Muscle layer of duodenum (tissue), 2 donors: Measurements from ENCODE around the gene CARD6.
"Not testable (repeated sequence)": the region's sequence is repeated elsewhere in the genome, so short reads cannot be mapped to it uniquely, and the experiment has no call there.

ENCODE experiments used
- H3K27ac ChIP-seq: one replicate; pipeline ENCODE4 v1.7.0; 2013; ENCODE audit warnings: mild to moderate bottlenecking, low read length
- H3K27me3 ChIP-seq: one replicate; pipeline ENCODE4 v1.7.0; 2013; ENCODE audit warnings: low read depth, mild to moderate bottlenecking, control low read depth, low read length
- H3K36me3 ChIP-seq, 2 donors: one replicate each; pipeline ENCODE4 v1.7.0; 2013; ENCODE audit warnings: low read length in 2 of 2, control low read depth in 1 of 2, mild to moderate bottlenecking in 1 of 2; ENCODE audit not compliant: insufficient read depth in 2 of 2, control insufficient read depth in 1 of 2
- H3K4me1 ChIP-seq, 2 donors: one replicate each; pipeline ENCODE4 v1.7.0; 2013; ENCODE audit warnings: low read length in 2 of 2, mild to moderate bottlenecking in 2 of 2, control low read depth in 1 of 2, moderate library complexity in 1 of 2; ENCODE audit not compliant: insufficient read depth in 2 of 2, control insufficient read depth in 1 of 2
- H3K4me3 ChIP-seq, 2 donors: one replicate each; pipeline ENCODE4 v1.7.0; 2013; ENCODE audit warnings: low read length in 2 of 2, low read depth in 1 of 2, mild to moderate bottlenecking in 1 of 2
- H3K9me3 ChIP-seq, 2 donors: one replicate each; pipeline ENCODE4 v1.7.0; 2013; ENCODE audit warnings: low read length in 2 of 2, control low read depth in 1 of 2, mild to moderate bottlenecking in 1 of 2; ENCODE audit not compliant: control insufficient read depth in 1 of 2
- donor health status: healthy.

The CARD6 gene

GRCh38 chr5:40844565-40844964 lies 3.4 kb downstream of the CARD6 start:
- Histone ChIP-seq H3K36me3 (peaks cover 0 to 5% of the 10 kb centered on the region in 2 donors), H3K4me1 (no peaks in the 10 kb centered on the region), H3K4me3 (no peak overlapping the region)

GRCh38 chr5:40846371-40846770 lies 5.2 kb downstream of the CARD6 start:
- no peak overlapping the region for H3K27ac ChIP-seq
- no peaks in the 10 kb centered on the region for H3K27me3 ChIP-seq
- H3K9me3 ChIP-seq = no peaks in the 10 kb centered on the region
- H3K4me3 ChIP-seq = no peak overlapping the region
- H3K4me1 ChIP-seq = no peaks in the 10 kb centered on the region
- peaks cover 0 to 5% of the 10 kb centered on the region in 2 donors for H3K36me3 ChIP-seq

More at GRCh38 chr5:40844565-40844964, 3.4 kb downstream of the CARD6 start:
- Histone ChIP-seq H3K27me3 (no peaks in the 10 kb centered on the region), H3K27ac (no peak overlapping the region), H3K9me3 (no peaks in the 10 kb centered on the region)

GRCh38 chr5:40847525-40847924 lies 6.4 kb downstream of the CARD6 start:
- H3K4me3 ChIP-seq = no peak overlapping the region
- no peaks in the 10 kb centered on the region for H3K27me3 ChIP-seq
- H3K27ac ChIP-seq = no peak overlapping the region
- H3K36me3 ChIP-seq = peaks cover 4 to 7% of the 10 kb centered on the region in 2 donors
- H3K4me1 ChIP-seq = no peaks in the 10 kb centered on the region
- H3K9me3 ChIP-seq = no peaks in the 10 kb centered on the region

GRCh38 chr5:40853632-40854192 lies 12.5 kb downstream of the CARD6 start:
- no peaks in the 10 kb centered on the region for H3K4me1 ChIP-seq
- no peak overlapping the region for H3K27ac ChIP-seq
- H3K9me3 ChIP-seq = no peaks in the 10 kb centered on the region
- peaks cover 5 to 15% of the 10 kb centered on the region in 2 donors for H3K36me3 ChIP-seq
- no peak overlapping the region for H3K4me3 ChIP-seq
- H3K27me3 ChIP-seq = no peaks in the 10 kb centered on the region

GRCh38 chr5:40860711-40861110 lies 19.5 kb downstream of the CARD6 start:
- H3K36me3 ChIP-seq = no peaks in the 10 kb centered on the region
- H3K9me3 ChIP-seq = peaks cover 0 to 3% of the 10 kb centered on the region in 2 donors
- no peaks in the 10 kb centered on the region for H3K27me3 ChIP-seq
- H3K27ac ChIP-seq = no peak overlapping the region
- H3K4me1 ChIP-seq = no peaks in the 10 kb centered on the region
- H3K4me3 ChIP-seq = no peak overlapping the region

- H3K4me1 ChIP-seq, H3K27ac ChIP-seq, H3K27me3 ChIP-seq, H3K9me3 ChIP-seq, H3K36me3 ChIP-seq, H3K4me3 ChIP-seq: not testable (repeated sequence)
Measured at GRCh38 chr5:40865004-40865403, 23.8 kb downstream of the CARD6 start.

GRCh38 chr5:40866844-40867243 lies 25.7 kb downstream of the CARD6 start:
- Histone ChIP-seq H3K4me3 (no peak overlapping the region), H3K36me3 (no peaks in the 10 kb centered on the region), H3K27me3 (no peaks in the 10 kb centered on the region), H3K27ac (no peak overlapping the region), H3K4me1 (no peaks in the 10 kb centered on the region), H3K9me3 (peaks cover 0 to 3% of the 10 kb centered on the region in 2 donors)

GRCh38 chr5:40869384-40869783 lies 28.2 kb downstream of the CARD6 start:
- Histone ChIP-seq H3K4me1 (no peaks in the 10 kb centered on the region), H3K36me3 (no peaks in the 10 kb centered on the region), H3K27ac (no peak overlapping the region), H3K9me3 (peaks cover 0 to 3% of the 10 kb centered on the region in 2 donors), H3K4me3 (no peak overlapping the region), H3K27me3 (no peaks in the 10 kb centered on the region)

GRCh38 chr5:40871177-40871576 lies 30.0 kb downstream of the CARD6 start:
- no peak overlapping the region for H3K27ac ChIP-seq
- H3K4me1 ChIP-seq = no peaks in the 10 kb centered on the region
- no peaks in the 10 kb centered on the region for H3K9me3 ChIP-seq
- H3K36me3 ChIP-seq = no peaks in the 10 kb centered on the region
- no peak overlapping the region for H3K4me3 ChIP-seq
- no peaks in the 10 kb centered on the region for H3K27me3 ChIP-seq

- not testable (repeated sequence) for H3K4me3 ChIP-seq, H3K4me1 ChIP-seq, H3K9me3 ChIP-seq, H3K27me3 ChIP-seq, H3K36me3 ChIP-seq, H3K27ac ChIP-seq
Measured at GRCh38 chr5:40872253-40872652, 31.1 kb downstream of the CARD6 start.

GRCh38 chr5:40873286-40873880 lies 32.2 kb downstream of the CARD6 start:
- no peak overlapping the region for H3K4me3 ChIP-seq
- no peaks in the 10 kb centered on the region for H3K9me3 ChIP-seq
- no peaks in the 10 kb centered on the region for H3K36me3 ChIP-seq
- H3K27me3 ChIP-seq = no peaks in the 10 kb centered on the region
- H3K4me1 ChIP-seq = no peaks in the 10 kb centered on the region
- H3K27ac ChIP-seq = no peak overlapping the region

- Histone ChIP-seq H3K27ac (no peak overlapping the region), H3K36me3 (no peaks in the 10 kb centered on the region), H3K4me3 (no peak overlapping the region), H3K9me3 (no peaks in the 10 kb centered on the region), H3K4me1 (no peaks in the 10 kb centered on the region), H3K27me3 (no peaks in the 10 kb centered on the region)
Measured at GRCh38 chr5:40875958-40876357, 34.8 kb downstream of the CARD6 start.
